ENCODE results near the gene MFAP5. TPM values are rescaled to one million over a fixed set of nuclear protein-coding genes. Genes with fewer than 3 reads are reported as not detected.
A peak's percentile ranks its signal among the peaks of the same experiment; 100 is the strongest.

Gene MFAP5
- total RNA-seq, 1 donor from 2014 or later, result 6.6 TPM

DNA sequence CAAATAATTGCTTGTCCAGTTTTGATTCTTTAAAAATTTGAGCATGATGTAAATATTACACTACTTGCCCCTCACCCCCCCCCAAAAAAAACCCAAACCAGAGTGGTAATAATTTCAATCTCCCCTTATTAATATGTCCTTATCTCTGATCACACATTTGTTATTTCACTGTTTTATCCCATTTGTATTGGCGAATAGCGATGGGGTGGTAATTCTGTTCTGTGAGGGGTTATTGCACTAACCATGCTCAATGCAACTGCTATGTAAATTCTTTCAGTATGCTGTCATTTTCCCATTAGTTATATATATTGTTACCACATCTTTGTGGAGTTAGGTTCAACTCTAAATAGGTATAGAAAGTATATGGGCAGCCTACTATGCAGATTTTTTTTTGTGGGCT, 36.3 kb upstream of the MFAP5 start:
- no peak for FAIRE-seq
- no peak for TF ChIP-seq CTCF (IDR thresholded peaks at IDR 0.05; ENCODE audit: insufficient read depth, low read length, severe bottlenecking)

DNA sequence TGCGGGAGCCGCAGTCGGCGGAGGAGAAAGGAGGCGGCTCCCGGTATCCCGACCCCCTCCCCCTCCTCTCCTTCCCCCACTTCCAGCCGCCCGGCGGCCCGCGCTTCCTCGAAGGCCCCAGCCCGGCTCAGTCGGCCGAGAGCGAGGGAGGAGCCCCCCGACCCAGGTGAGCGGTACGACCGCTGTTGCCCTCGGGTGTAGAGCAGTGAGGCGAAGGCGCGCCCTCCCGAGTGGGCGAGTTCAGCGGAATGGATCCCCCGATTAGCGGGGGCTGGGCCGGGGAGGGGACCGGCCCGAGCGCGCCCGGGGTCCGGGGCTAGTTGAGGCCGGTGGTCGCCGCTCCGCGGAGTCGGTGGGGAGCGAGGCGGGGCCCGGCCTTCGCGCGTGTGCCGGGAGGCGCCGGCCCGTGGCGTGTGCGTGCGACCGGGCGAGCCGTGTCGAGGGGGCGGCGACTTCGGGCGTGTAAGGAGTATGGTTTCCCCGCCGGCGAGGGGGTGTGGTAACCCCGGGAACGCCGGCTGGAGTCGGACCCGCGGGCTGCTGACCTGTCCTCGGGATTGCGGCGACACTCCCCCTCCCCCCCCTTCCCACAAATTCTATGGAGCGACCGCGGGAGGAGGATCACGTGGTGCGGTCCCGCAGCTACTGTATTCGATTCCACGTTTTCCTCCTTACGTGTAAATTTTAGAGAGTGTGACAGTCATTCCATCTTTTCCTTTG, 35.7 kb upstream of the MFAP5 start:
- Histone ChIP-seq H3K27me3 (ENCODE audit: control insufficient read depth, insufficient read depth, low read length) (no peaks in the 10 kb centered on the region), H3K4me3 (ENCODE audit: low read depth, low read length) (peak overlapping the region; percentile 95), H3K36me3 (ENCODE audit: control insufficient read depth, insufficient read depth, low read length) (no peaks in the 10 kb centered on the region)
- DNase-seq (ENCODE audit: low read depth), result no peak
- no peak for FAIRE-seq
- no peak for TF ChIP-seq CTCF (IDR thresholded peaks at IDR 0.05; ENCODE audit: insufficient read depth, low read length, severe bottlenecking)

More for the DNA sequence above, 36.3 kb upstream of the MFAP5 start:
- peak; percentile 65 for DNase-seq (ENCODE audit: low read depth)
- H3K4me3 ChIP-seq (ENCODE audit: low read depth, low read length), result peak overlapping the region; percentile 95
- H3K36me3 ChIP-seq (ENCODE audit: control insufficient read depth, insufficient read depth, low read length), result no peaks in the 10 kb centered on the region
- H3K27me3 ChIP-seq (ENCODE audit: control insufficient read depth, insufficient read depth, low read length), result no peaks in the 10 kb centered on the region

GRCh38 chr12:8697476-8698131, 35.0 kb upstream of the MFAP5 start, which contains the start of gene RIMKLB:
TSS of gene RIMKLB (plus strand) at chr12:8697991. CDS start at chr12:8713867, 15,876 bp downstream.
- TF ChIP-seq CTCF (IDR thresholded peaks at IDR 0.05; ENCODE audit: insufficient read depth, low read length, severe bottlenecking), result no peak
- peak; percentile 31 for DNase-seq (ENCODE audit: low read depth)
- H3K27me3 ChIP-seq (ENCODE audit: control insufficient read depth, insufficient read depth, low read length), result no peaks in the 10 kb centered on the region
- no peaks in the 10 kb centered on the region for H3K36me3 ChIP-seq (ENCODE audit: control insufficient read depth, insufficient read depth, low read length)
- H3K4me3 ChIP-seq (ENCODE audit: low read depth, low read length), result peak within 1 kb of the TSS; percentile 95
- FAIRE-seq, result no peak

- H3K36me3 ChIP-seq (ENCODE audit: control insufficient read depth, insufficient read depth, low read length), result no peaks in the 10 kb centered on the region
- peak overlapping the region; percentile 95 for H3K4me3 ChIP-seq (ENCODE audit: low read depth, low read length)
- no peaks in the 10 kb centered on the region for H3K27me3 ChIP-seq (ENCODE audit: control insufficient read depth, insufficient read depth, low read length)
- FAIRE-seq (no peak), DNase-seq (ENCODE audit: low read depth) (peak; percentile 47)
- no peak for TF ChIP-seq CTCF (IDR thresholded peaks at IDR 0.05; ENCODE audit: insufficient read depth, low read length, severe bottlenecking)
Observed at GRCh38 chr12:8697120-8697475, 34.5 kb upstream of the MFAP5 start.

DNA sequence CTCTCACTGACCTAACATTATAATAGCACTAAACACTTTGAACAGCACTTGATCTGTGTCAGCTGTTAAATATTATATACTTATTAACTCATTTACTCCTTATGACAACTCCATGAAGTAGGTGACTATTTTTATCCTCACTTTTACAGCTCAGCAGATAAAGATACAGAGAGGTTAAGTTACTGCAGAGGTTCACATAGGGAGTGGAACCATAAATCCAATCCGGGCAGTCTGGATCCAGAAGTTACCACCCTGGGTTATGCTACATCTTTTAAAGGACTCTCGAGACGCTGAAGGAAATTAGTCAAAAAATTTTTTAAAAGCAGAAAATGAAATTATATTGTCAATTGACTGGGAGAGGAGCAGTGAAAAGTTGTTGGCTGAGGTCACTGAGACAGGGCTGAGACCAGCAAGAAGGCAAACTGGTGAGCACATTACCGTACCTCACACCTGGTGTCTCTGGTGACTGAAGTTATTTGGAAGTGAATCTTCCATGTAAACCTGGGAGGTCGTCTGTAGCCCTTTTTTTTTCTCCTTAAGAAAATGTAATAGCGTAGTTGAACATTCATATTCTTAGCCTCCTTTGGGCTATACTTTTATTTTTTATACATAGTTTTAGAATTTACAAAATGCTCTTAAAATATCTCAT, 33.9 kb upstream of the MFAP5 start:
- FAIRE-seq (no peak), DNase-seq (ENCODE audit: low read depth) (no peak)
- Histone ChIP-seq H3K36me3 (ENCODE audit: control insufficient read depth, insufficient read depth, low read length) (no peaks in the 10 kb centered on the region), H3K27me3 (ENCODE audit: control insufficient read depth, insufficient read depth, low read length) (no peaks in the 10 kb centered on the region), H3K4me3 (ENCODE audit: low read depth, low read length) (peak overlapping the region; percentile 95)
- TF ChIP-seq CTCF (IDR thresholded peaks at IDR 0.05; ENCODE audit: insufficient read depth, low read length, severe bottlenecking), result no peak

Data from bronchial epithelial cell (primary cell).